H1 (cell line): ENCODE measurements around the gene DOCK8. TPM values are rescaled to one million over a fixed set of nuclear protein-coding genes. Genes with fewer than 3 reads are reported as not detected.

Experiments
- BCL11A ChIP-seq, 2 experiments: IDR thresholded peaks; one replicate each; pipeline ENCODE4 v1.6.1; 2011; ENCODE audit warnings: low read depth in 2 of 2, low read length in 2 of 2, mild to moderate bottlenecking in 2 of 2
- CBX8 ChIP-seq: fragments of 300-800, 300-1000 bp; sonication (generic); IDR thresholded peaks from 2 replicates; pipeline ENCODE4 v1.7.1; 2016; ENCODE audit warnings: low read depth, low read length, borderline replicate concordance
- EP300 ChIP-seq, 2 experiments: IDR thresholded peaks; 1 replicate in 1 of 2; 2 replicates in 1 of 2; pipeline ENCODE4 v1.6.1; 2011 to 2012; ENCODE audit warnings: low read depth in 2 of 2, low read length in 2 of 2, mild to moderate bottlenecking in 2 of 2, borderline replicate concordance in 1 of 2, inconsistent platforms in 1 of 2, moderate library complexity in 1 of 2
- GABPA ChIP-seq: IDR thresholded peaks from 2 replicates; pipeline ENCODE4 v1.6.1; 2011; ENCODE audit warnings: mild to moderate bottlenecking, low read length, moderate library complexity, borderline replicate concordance; ENCODE audit not compliant: insufficient read depth
- GTF2F1 ChIP-seq: IDR thresholded peaks from 2 replicates; pipeline ENCODE4 v1.6.1; 2012; ENCODE audit warnings: low read depth, low read length, improper control_type of control experiment, borderline replicate concordance
- HDAC2 ChIP-seq, 2 experiments: fragments of 300-600 bp in 1 of 2; sonication (generic) in 1 of 2; IDR thresholded peaks; 2 replicates each; pipeline ENCODE4 v1.6.1; 2011 to 2012; ENCODE audit warnings: low read depth in 2 of 2, low read length in 2 of 2, mild to moderate bottlenecking in 2 of 2, moderate library complexity in 2 of 2, borderline replicate concordance in 1 of 2, inconsistent platforms in 1 of 2
- JUN ChIP-seq: IDR thresholded peaks from 2 replicates; pipeline ENCODE4 v1.6.1; 2011; ENCODE audit warnings: low read depth, mild to moderate bottlenecking, improper control_type of control experiment, low read length
- KDM5A ChIP-seq: fragments of 200-600 bp; IDR thresholded peaks from 2 replicates; pipeline ENCODE4 v1.7.1; 2012; ENCODE audit warnings: mild to moderate bottlenecking, low read length, inconsistent platforms, mixed read lengths
- NRF1 ChIP-seq: IDR thresholded peaks from 2 replicates; pipeline ENCODE4 v1.6.1; 2011; ENCODE audit warnings: mild to moderate bottlenecking, low read depth, low read length, improper control_type of control experiment
- POLR2AphosphoS5 ChIP-seq: IDR thresholded peaks from 2 replicates; pipeline ENCODE4 v1.6.1; 2011; ENCODE audit warnings: low read depth, low read length
- POU5F1 ChIP-seq: IDR thresholded peaks from 2 replicates; pipeline ENCODE4 v1.6.1; 2011; ENCODE audit warnings: low read depth, mild to moderate bottlenecking, low read length, moderate library complexity
- RAD21 ChIP-seq, 2 experiments: IDR thresholded peaks in 1 of 2; conservative IDR thresholded peaks in 1 of 2; 2 replicates each; pipeline ENCODE4 v1.6.1; 2011; ENCODE audit warnings: low read depth in 2 of 2, low read length in 2 of 2, improper control_type of control experiment in 1 of 2, inconsistent platforms in 1 of 2, mild to moderate bottlenecking in 1 of 2, moderate library complexity in 1 of 2
- RBBP5 ChIP-seq: IDR thresholded peaks from 2 replicates; pipeline ENCODE4 v1.7.1; 2012; ENCODE audit warnings: low read depth, mild to moderate bottlenecking, inconsistent platforms, low read length, moderate library complexity, borderline replicate concordance
- RXRA ChIP-seq: IDR thresholded peaks from 2 replicates; pipeline ENCODE4 v1.6.1; 2011; ENCODE audit warnings: low read depth, mild to moderate bottlenecking, low read length, moderate library complexity; ENCODE audit not compliant: insufficient read depth
- SIN3A ChIP-seq, 2 experiments: IDR thresholded peaks in 1 of 2; conservative IDR thresholded peaks in 1 of 2; 2 replicates each; pipeline ENCODE4 v1.6.1; 2011 to 2012; ENCODE audit warnings: low read length in 2 of 2, improper control_type of control experiment in 1 of 2, low read depth in 1 of 2, mild to moderate bottlenecking in 1 of 2
- SIX5 ChIP-seq: IDR thresholded peaks from 2 replicates; pipeline ENCODE4 v1.6.1; 2011; ENCODE audit warnings: mild to moderate bottlenecking, low read depth, low read length
- SP1 ChIP-seq: IDR thresholded peaks from 2 replicates; pipeline ENCODE4 v1.6.1; 2011; ENCODE audit warnings: low read depth, low read length
- TAF7 ChIP-seq: optimal IDR thresholded peaks from 2 replicates; pipeline ENCODE3; 2011; ENCODE audit warnings: low read depth, mild to moderate bottlenecking, inconsistent platforms, low read length, moderate library complexity, borderline replicate concordance
- ZNF274 ChIP-seq: IDR thresholded peaks from 2 replicates; pipeline ENCODE4 v1.7.0; 2012; ENCODE audit warnings: low read length, borderline replicate concordance; ENCODE audit errors: extremely low read depth
- polyA plus RNA-seq, 7 experiments: library from polyadenylated mRNA; depleted of rRNA in 3 of 7; stranded (reverse) in 5 of 7; unstranded in 2 of 7; fragments of >200 nt in 5 of 7; fragments of 200-250 nt in 2 of 7; gene quantifications; 1 replicate in 5 of 7; 2 replicates in 1 of 7; 4 replicates in 1 of 7; pipeline versions ENCODE4 v1.2.1 to v1.2.3, GENCODE V29; 2011 to 2013; ENCODE audit warnings: missing spikeins in 2 of 7, mixed read lengths in 2 of 7
- total RNA-seq: library from RNA; stranded (reverse); fragmentation: NEBNext Ultra II Directional; extraction: Animal tissue kit (Norgen Biotek cat#: 25700); gene quantifications from 2 replicates; pipeline ENCODE4 v1.2.1, GENCODE V29; 2021
- TF ChIP-seq, protein P1 (sequence below): IDR thresholded peaks from 2 replicates; pipeline ENCODE4 v1.6.1; 2012; ENCODE audit warnings: low read length, inconsistent platforms

The DOCK8 gene
- total and polyA plus RNA-seq, 2 of the 8 experiments (the other 6 are each of a cell fraction or from before 2014, with no cell fraction given), result 0.57 to 2.0 TPM

DNA sequence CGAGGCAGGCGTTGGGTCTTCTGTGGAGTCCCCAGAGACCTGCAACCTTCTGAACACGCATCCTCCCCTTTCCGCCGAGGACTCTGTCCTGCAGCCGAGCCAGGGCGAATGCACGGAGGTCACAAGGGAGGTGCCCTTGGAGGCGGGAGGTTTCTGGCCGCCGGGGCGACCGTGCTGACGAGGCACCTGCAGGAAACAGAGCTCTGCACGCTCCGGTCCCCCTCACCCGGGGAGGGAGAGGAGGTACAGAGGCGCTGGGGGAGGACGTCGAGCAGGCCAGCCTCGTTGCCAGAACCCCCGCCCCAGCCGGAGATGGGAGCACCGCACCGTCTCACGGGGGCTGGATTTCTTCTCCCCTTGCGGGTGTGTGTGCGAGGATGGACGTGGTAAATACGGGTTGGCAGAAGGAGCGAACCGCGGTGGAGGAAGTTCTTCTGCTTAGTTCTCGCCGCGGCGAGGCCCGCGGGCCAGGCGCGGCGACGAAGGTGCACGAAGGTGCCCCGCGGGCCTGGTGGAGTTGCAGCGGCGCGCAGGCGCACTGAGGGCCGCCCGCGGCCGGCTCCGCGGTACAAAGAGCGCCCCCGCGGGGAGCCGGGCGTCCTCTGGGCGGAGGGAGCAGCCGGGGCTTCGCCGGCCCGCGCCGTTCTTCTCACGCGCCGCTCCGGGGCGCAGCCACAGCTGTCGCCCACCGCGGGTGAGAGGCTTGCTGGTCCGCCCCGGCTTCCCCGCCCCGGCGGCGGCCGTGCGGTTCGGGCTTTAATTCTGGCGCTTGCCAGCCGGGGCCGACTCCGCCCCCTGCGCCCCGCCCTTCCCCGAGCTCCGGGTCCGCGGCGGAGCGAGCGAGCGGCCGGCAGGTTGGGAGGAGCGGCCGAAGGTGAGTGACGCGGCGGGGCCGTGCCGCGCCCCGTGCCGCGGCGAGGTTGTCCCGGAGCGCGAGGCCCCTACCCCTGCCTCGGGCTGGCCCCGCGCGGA is 289.5 kb downstream of the DOCK8 start, which contains the start of gene KANK1 (continued):
- TF ChIP-seq SIN3A (conservative IDR thresholded peaks at IDR 0.05 in 1 of 2, IDR thresholded peaks at IDR 0.05 in 1 of 2; ENCODE audit: low read depth in 1 of 2, low read length in 2 of 2), result 0 out of 4 replicates have a peak, but pooled peaks of 1 of the 2 experiments have one; percentile 16
- TF ChIP-seq SP1, result no peak
- 0 out of 4 replicates have a peak, but pooled peaks of 1 of the 2 experiments have one; percentile 1 for TF ChIP-seq RAD21 (IDR thresholded peaks at IDR 0.05 in 1 of 2, conservative IDR thresholded peaks at IDR 0.05 in 1 of 2; ENCODE audit: low read depth in 2 of 2, low read length in 2 of 2)
- no peak for TF ChIP-seq BCL11A (IDR thresholded peaks at IDR 0.05; ENCODE audit: low read depth in 2 of 2, low read length in 2 of 2)
- no peak for TF ChIP-seq GABPA
- TF ChIP-seq POU5F1, result no peak
- no peak for TF ChIP-seq EP300 (IDR thresholded peaks at IDR 0.05; ENCODE audit: borderline replicate concordance in 1 of 2, low read depth in 2 of 2, low read length in 2 of 2)
- TF ChIP-seq JUN, result no peak
- no peak for TF ChIP-seq SIX5
- TF ChIP-seq ZNF274, result no peak
- no peak for TF ChIP-seq GTF2F1
- peak; percentile 85; the same call in 1 of the 2 replicates for TF ChIP-seq RBBP5
- TF ChIP-seq, protein P1, sequence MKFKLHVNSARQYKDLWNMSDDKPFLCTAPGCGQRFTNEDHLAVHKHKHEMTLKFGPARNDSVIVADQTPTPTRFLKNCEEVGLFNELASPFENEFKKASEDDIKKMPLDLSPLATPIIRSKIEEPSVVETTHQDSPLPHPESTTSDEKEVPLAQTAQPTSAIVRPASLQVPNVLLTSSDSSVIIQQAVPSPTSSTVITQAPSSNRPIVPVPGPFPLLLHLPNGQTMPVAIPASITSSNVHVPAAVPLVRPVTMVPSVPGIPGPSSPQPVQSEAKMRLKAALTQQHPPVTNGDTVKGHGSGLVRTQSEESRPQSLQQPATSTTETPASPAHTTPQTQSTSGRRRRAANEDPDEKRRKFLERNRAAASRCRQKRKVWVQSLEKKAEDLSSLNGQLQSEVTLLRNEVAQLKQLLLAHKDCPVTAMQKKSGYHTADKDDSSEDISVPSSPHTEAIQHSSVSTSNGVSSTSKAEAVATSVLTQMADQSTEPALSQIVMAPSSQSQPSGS, result no peak
- TF ChIP-seq TAF7, result no peak
- no peak for TF ChIP-seq RXRA
- no peak for TF ChIP-seq KDM5A
- TF ChIP-seq HDAC2 (IDR thresholded peaks at IDR 0.05; ENCODE audit: borderline replicate concordance in 1 of 2, low read depth in 2 of 2, low read length in 2 of 2), result no peak
- TF ChIP-seq POLR2AphosphoS5, result no peak; the same call in 1 of the 2 replicates
- no peak for TF ChIP-seq CBX8
- peak; percentile 65 for TF ChIP-seq NRF1
